SK-N-SH treated with all-trans-retinoic acid at 6 μM for 48 hours (cell line): ENCODE measurements around the gene SNTA1.

Source experiments
- ATAC-seq: fragments of 200-7000 bp; cut with Tn5 transposase; 3 replicates; pipeline ENCODE4 v1.9.1; 2020; ENCODE audit warnings: mild to moderate bottlenecking, moderate library complexity
- ARNTL ChIP-seq: fragments of 450-650 bp; formaldehyde crosslinking; IDR thresholded peaks from 2 replicates; pipeline ENCODE4 v1.5.0; 2020; ENCODE audit warnings: low read depth, mild to moderate bottlenecking, moderate library complexity, borderline replicate concordance
- BACH2 ChIP-seq: fragments of 250-450 bp; sonication (Bioruptor Pico); IDR thresholded peaks from 2 replicates; pipeline ENCODE4 v1.9.0; 2021; ENCODE audit warnings: mild to moderate bottlenecking, borderline replicate concordance
- ESRRG ChIP-seq: fragments of 250-450 bp; sonication (Bioruptor Pico); IDR thresholded peaks from 2 replicates; pipeline ENCODE4 v1.6.1; 2021; ENCODE audit warnings: mild to moderate bottlenecking
- ISL1 ChIP-seq: fragments of 250-450 bp; sonication (Bioruptor Pico); IDR thresholded peaks from 2 replicates; pipeline ENCODE4 v2.1.2; 2022; ENCODE audit warnings: mild to moderate bottlenecking, moderate library complexity
- OSR1 ChIP-seq: fragments of 250-450 bp; sonication (Bioruptor Pico); IDR thresholded peaks from 2 replicates; pipeline ENCODE4 v1.8.0; 2022; ENCODE audit warnings: moderate library complexity, mild to moderate bottlenecking, inconsistent platforms
- PPARA ChIP-seq: fragments of 250-450 bp; sonication (Bioruptor Pico); IDR thresholded peaks from 2 replicates; pipeline ENCODE4 v1.5.0; 2020; ENCODE audit warnings: mild to moderate bottlenecking, borderline replicate concordance
- RARB ChIP-seq: fragments of 250-450 bp; sonication (Bioruptor Pico); IDR thresholded peaks from 2 replicates; pipeline ENCODE4 v1.8.0; 2021; ENCODE audit warnings: mild to moderate bottlenecking, moderate library complexity
- SNAI2 ChIP-seq: fragments of 250-450 bp; sonication (Bioruptor Pico); IDR thresholded peaks from 2 replicates; pipeline ENCODE4 v1.5.0; 2020; ENCODE audit warnings: mild to moderate bottlenecking, moderate library complexity
- TCF4 ChIP-seq: fragments of 250-450 bp; sonication (Bioruptor Pico); IDR thresholded peaks from 2 replicates; pipeline ENCODE4 v1.8.0; 2021; ENCODE audit warnings: mild to moderate bottlenecking, moderate library complexity, borderline replicate concordance
- ZFP3 ChIP-seq: fragments of 250-450 bp; sonication (Bioruptor Pico); IDR thresholded peaks from 2 replicates; pipeline ENCODE4 v1.5.0; 2020; ENCODE audit warnings: mild to moderate bottlenecking, moderate library complexity
- ZFP30 ChIP-seq: fragments of 450-650 bp; formaldehyde crosslinking; IDR thresholded peaks from 2 replicates; pipeline ENCODE4 v1.5.0; 2022; ENCODE audit warnings: mild to moderate bottlenecking, moderate library complexity
- ZNF565 ChIP-seq: fragments of 450-650 bp; formaldehyde crosslinking; conservative IDR thresholded peaks from 2 replicates; pipeline ENCODE4 v1.5.0; 2020; ENCODE audit warnings: low read depth, mild to moderate bottlenecking, moderate library complexity
- ZNF70 ChIP-seq: fragments of 450-650 bp; formaldehyde crosslinking; IDR thresholded peaks from 2 replicates; pipeline ENCODE4 v1.5.0; 2020; ENCODE audit warnings: mild to moderate bottlenecking, moderate library complexity
- ZNF8 ChIP-seq: fragments of 450-650 bp; formaldehyde crosslinking; IDR thresholded peaks from 2 replicates; pipeline ENCODE4 v1.5.0; 2020; ENCODE audit warnings: mild to moderate bottlenecking, moderate library complexity
- TF ChIP-seq, protein P1 (sequence below): fragments of 250-450 bp; sonication (Bioruptor Pico); IDR thresholded peaks from 2 replicates; pipeline ENCODE4 v1.5.1; 2020; ENCODE audit warnings: low read depth, mild to moderate bottlenecking, moderate library complexity
- TF ChIP-seq, protein P2 (sequence below): fragments of 250-450 bp; sonication (Bioruptor Pico); IDR thresholded peaks from 2 replicates; pipeline ENCODE4 v1.8.0; 2020; ENCODE audit warnings: mild to moderate bottlenecking, moderate library complexity, borderline replicate concordance
- TF ChIP-seq, protein P3 (sequence below): fragments of 250-450 bp; sonication (Bioruptor Pico); IDR thresholded peaks from 2 replicates; pipeline ENCODE4 v1.8.0; 2021; ENCODE audit warnings: low read depth, mild to moderate bottlenecking, moderate library complexity, borderline replicate concordance
- TF ChIP-seq, protein P4 (sequence below): fragments of 250-450 bp; sonication (Bioruptor Pico); IDR thresholded peaks from 2 replicates; pipeline ENCODE4 v1.5.1; 2021; ENCODE audit warnings: mild to moderate bottlenecking, moderate library complexity
- TF ChIP-seq, protein P5 (sequence below): fragments of 250-450 bp; sonication (Bioruptor Pico); IDR thresholded peaks from 2 replicates; pipeline ENCODE4 v1.5.0; 2020; ENCODE audit warnings: mild to moderate bottlenecking, moderate library complexity

SNTA1 gene

DNA sequence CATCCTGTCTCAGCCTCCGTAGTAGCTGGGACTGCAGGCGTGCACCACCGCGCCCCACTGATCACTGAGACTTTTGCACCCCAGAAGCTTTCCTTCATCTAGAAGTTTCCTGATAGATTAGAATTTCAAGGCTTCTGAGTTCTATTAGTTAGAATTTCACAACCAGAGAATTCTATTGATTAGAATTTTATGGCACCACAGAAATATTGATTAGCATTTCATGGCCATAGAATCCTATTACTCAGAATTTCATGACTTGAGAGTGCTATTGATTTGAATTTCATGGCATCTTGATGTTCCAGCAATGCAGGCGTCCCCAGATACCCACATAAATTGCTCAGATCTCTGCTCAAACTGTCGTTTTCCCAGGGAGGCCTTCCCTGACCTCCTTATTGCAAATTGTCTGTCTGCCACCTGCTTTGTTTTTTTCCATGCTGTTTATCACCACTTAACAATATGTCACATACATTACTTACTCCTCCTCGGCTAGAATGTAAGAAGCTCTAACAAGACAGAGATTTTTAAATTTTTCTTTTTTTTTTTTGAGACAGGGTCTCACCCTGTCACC lies 29.4 kb upstream of the SNTA1 start:
- no peak for ATAC-seq
- TF ChIP-seq ESRRG (CRISPR knock-in tag), result no peak
- TF ChIP-seq, protein P1, sequence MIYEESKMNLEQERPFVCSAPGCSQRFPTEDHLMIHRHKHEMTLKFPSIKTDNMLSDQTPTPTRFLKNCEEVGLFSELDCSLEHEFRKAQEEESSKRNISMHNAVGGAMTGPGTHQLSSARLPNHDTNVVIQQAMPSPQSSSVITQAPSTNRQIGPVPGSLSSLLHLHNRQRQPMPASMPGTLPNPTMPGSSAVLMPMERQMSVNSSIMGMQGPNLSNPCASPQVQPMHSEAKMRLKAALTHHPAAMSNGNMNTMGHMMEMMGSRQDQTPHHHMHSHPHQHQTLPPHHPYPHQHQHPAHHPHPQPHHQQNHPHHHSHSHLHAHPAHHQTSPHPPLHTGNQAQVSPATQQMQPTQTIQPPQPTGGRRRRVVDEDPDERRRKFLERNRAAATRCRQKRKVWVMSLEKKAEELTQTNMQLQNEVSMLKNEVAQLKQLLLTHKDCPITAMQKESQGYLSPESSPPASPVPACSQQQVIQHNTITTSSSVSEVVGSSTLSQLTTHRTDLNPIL (CRISPR knock-in tag), result no peak
- TF ChIP-seq, protein P2, sequence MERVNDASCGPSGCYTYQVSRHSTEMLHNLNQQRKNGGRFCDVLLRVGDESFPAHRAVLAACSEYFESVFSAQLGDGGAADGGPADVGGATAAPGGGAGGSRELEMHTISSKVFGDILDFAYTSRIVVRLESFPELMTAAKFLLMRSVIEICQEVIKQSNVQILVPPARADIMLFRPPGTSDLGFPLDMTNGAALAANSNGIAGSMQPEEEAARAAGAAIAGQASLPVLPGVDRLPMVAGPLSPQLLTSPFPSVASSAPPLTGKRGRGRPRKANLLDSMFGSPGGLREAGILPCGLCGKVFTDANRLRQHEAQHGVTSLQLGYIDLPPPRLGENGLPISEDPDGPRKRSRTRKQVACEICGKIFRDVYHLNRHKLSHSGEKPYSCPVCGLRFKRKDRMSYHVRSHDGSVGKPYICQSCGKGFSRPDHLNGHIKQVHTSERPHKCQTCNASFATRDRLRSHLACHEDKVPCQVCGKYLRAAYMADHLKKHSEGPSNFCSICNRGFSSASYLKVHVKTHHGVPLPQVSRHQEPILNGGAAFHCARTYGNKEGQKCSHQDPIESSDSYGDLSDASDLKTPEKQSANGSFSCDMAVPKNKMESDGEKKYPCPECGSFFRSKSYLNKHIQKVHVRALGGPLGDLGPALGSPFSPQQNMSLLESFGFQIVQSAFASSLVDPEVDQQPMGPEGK (CRISPR knock-in tag), result no peak
- TF ChIP-seq ZFP3 (CRISPR knock-in tag), result no peak
- TF ChIP-seq, protein P3, sequence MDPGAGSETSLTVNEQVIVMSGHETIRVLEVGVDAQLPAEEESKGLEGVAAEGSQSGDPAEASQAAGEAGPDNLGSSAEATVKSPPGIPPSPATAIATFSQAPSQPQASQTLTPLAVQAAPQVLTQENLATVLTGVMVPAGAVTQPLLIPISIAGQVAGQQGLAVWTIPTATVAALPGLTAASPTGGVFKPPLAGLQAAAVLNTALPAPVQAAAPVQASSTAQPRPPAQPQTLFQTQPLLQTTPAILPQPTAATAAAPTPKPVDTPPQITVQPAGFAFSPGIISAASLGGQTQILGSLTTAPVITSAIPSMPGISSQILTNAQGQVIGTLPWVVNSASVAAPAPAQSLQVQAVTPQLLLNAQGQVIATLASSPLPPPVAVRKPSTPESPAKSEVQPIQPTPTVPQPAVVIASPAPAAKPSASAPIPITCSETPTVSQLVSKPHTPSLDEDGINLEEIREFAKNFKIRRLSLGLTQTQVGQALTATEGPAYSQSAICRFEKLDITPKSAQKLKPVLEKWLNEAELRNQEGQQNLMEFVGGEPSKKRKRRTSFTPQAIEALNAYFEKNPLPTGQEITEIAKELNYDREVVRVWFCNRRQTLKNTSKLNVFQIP (CRISPR knock-in tag), result no peak
- TF ChIP-seq ZNF8 (CRISPR knock-in tag), result no peak
- no peak for TF ChIP-seq OSR1 (CRISPR knock-in tag)

DNA sequence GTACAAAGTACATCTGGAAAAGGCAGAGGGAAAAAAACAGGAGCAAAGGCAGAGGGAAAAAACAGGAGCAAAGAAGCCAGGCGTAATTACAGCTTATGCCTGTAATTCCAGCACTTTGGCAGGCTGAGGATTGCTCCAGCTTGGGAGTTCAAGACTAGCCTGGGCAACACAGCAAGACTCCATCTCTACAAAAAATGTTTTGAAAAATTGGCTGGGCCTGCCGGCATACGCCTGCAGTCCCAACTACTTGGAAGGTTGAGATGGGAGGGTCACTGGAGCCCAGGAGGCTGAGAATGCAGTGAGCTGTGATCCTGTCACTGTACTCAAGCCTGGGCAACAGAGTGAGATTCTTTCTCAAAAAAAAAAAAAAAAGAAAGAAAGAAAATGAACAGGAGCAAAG lies 27.3 kb upstream of the SNTA1 start:
- TF ChIP-seq ZNF565 (CRISPR knock-in tag) (no peak), PPARA (CRISPR knock-in tag) (no peak)
- ATAC-seq, result no peak

DNA sequence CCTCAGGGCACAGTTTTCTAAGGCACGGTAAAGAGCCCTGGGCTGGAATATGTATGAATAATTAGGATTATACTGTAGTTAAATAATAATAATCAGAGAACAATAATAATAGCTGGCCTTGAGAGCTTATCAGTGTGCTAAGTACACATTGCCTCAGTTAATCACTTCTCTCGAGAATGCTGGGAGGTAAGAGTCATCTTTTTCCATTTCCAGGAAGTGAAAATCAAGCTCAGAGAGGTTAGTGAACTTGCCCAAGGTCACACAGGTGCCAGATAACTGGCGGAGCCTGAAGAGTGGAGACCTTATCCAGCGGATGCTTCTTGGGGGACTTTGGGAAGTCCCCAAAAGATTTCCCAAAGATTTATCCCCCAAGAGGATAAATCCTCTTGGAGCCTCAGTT lies 26.9 kb upstream of the SNTA1 start:
- no peak for ATAC-seq

DNA sequence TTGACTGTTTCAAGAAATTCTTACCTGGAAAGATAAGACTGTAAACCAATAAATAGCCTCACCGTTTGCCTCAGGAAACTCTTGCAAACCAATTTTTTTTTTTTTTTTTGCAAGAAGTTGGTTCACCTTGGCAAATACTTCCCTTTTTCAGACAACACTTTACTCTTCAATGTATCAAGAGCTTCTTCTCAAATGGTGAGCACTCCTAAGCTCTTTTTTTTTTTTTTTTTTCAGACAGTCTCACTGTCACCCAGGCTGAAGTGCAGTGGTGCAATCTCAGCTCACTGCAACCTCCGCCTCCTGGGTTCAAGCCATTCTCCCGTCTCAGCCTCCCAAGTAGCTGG lies 22.7 kb upstream of the SNTA1 start:
- TF ChIP-seq, protein P4, sequence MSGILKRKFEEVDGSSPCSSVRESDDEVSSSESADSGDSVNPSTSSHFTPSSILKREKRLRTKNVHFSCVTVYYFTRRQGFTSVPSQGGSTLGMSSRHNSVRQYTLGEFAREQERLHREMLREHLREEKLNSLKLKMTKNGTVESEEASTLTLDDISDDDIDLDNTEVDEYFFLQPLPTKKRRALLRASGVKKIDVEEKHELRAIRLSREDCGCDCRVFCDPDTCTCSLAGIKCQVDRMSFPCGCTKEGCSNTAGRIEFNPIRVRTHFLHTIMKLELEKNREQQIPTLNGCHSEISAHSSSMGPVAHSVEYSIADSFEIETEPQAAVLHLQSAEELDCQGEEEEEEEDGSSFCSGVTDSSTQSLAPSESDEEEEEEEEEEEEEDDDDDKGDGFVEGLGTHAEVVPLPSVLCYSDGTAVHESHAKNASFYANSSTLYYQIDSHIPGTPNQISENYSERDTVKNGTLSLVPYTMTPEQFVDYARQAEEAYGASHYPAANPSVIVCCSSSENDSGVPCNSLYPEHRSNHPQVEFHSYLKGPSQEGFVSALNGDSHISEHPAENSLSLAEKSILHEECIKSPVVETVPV, result no peak
- TF ChIP-seq, all 23 proteins: peak for 0
- no peak for ATAC-seq

More for the DNA sequence above, 26.9 kb upstream of the SNTA1 start:
- TF ChIP-seq TCF4 (CRISPR knock-in tag) (no peak), SNAI2 (CRISPR knock-in tag) (no peak), ARNTL (no peak), BACH2 (CRISPR knock-in tag) (no peak), RARB (CRISPR knock-in tag) (no peak), ESRRG (CRISPR knock-in tag) (no peak), OSR1 (CRISPR knock-in tag) (no peak), PPARA (CRISPR knock-in tag) (no peak), ZNF565 (CRISPR knock-in tag) (no peak)
- TF ChIP-seq, protein P3 (CRISPR knock-in tag), result no peak

DNA sequence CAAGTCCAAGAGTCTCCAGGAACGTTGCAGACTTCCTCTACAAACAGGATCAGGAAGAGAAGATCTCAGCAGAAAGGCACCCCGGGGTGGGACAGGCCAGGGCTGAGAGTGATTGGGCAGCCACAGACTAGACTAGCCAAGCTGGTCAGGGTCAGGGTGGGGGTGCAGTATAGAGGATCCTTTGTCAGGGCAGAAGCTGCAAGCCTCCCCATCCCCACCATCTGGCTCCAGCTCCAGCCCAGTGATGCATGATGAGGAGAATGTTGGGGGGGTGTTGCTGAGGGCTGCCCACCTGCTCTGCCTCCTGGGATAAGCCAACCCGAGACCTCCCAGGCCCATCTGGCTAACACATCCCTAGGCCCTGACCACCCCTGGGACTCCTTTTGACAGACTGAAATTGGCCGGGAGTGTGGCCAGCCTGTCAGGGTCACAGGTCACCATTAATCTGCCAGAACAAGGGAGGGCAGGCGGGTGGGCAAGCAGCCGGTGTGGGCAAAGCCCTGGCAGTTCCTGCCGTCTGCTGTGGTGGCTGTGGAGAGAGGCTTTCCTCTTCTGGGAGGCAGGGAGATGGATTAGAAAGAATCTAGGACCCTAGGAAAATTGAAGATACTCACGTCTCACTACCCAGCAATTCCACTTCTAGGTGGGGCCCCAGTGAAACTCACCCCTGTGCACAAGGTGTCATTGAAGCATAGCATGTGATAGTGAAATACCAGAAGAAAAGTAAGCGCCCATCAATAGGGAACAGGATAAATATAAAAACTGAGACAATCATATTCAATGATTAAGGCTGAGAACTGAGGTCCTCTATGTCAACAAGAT lies 22.1 kb upstream of the SNTA1 start:
- no peak for ATAC-seq
- TF ChIP-seq ESRRG (CRISPR knock-in tag) (no peak), OSR1 (CRISPR knock-in tag) (no peak), ARNTL (no peak), RARB (CRISPR knock-in tag) (no peak), ISL1 (CRISPR knock-in tag) (no peak), TCF4 (CRISPR knock-in tag) (no peak), ZNF70 (CRISPR knock-in tag) (no peak), ZFP3 (CRISPR knock-in tag) (no peak), ZFP30 (CRISPR knock-in tag) (no peak), ZNF565 (CRISPR knock-in tag) (no peak)
- TF ChIP-seq, protein P5, sequence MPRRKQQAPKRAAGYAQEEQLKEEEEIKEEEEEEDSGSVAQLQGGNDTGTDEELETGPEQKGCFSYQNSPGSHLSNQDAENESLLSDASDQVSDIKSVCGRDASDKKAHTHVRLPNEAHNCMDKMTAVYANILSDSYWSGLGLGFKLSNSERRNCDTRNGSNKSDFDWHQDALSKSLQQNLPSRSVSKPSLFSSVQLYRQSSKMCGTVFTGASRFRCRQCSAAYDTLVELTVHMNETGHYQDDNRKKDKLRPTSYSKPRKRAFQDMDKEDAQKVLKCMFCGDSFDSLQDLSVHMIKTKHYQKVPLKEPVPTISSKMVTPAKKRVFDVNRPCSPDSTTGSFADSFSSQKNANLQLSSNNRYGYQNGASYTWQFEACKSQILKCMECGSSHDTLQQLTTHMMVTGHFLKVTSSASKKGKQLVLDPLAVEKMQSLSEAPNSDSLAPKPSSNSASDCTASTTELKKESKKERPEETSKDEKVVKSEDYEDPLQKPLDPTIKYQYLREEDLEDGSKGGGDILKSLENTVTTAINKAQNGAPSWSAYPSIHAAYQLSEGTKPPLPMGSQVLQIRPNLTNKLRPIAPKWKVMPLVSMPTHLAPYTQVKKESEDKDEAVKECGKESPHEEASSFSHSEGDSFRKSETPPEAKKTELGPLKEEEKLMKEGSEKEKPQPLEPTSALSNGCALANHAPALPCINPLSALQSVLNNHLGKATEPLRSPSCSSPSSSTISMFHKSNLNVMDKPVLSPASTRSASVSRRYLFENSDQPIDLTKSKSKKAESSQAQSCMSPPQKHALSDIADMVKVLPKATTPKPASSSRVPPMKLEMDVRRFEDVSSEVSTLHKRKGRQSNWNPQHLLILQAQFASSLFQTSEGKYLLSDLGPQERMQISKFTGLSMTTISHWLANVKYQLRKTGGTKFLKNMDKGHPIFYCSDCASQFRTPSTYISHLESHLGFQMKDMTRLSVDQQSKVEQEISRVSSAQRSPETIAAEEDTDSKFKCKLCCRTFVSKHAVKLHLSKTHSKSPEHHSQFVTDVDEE (CRISPR knock-in tag), result no peak
- TF ChIP-seq, protein P2 (CRISPR knock-in tag), result no peak
